Liver (tissue), 3 donors: ENCODE measurements around the gene HAUS5.

Experiments
- ATF3 ChIP-seq: IDR thresholded peaks from 2 replicates; pipeline ENCODE4 v1.6.1; 2016; ENCODE audit warnings: antibody characterized with exemption
- CTCF ChIP-seq: fragments of 150-350 bp; IDR thresholded peaks from 2 replicates; pipeline ENCODE4 v1.5.1; 2017; ENCODE audit warnings: improper control_type of control experiment, low read depth, low read length; ENCODE audit not compliant: missing input control
- GABPA ChIP-seq, 2 donors: IDR thresholded peaks in 1 of 2; conservative IDR thresholded peaks in 1 of 2; 2 replicates each; pipeline ENCODE4 v1.6.1; 2016; ENCODE audit warnings: antibody characterized with exemption in 2 of 2, mild to moderate bottlenecking in 1 of 2, moderate library complexity in 1 of 2
- MAX ChIP-seq: IDR thresholded peaks from 2 replicates; pipeline ENCODE4 v1.6.1; 2016; ENCODE audit warnings: antibody characterized with exemption
- RAD21 ChIP-seq, 2 donors: IDR thresholded peaks; 2 replicates each; pipeline ENCODE4 v1.6.1; 2016; ENCODE audit warnings: antibody characterized with exemption in 2 of 2, mild to moderate bottlenecking in 2 of 2
- REST ChIP-seq: IDR thresholded peaks from 2 replicates; pipeline ENCODE4 v1.6.1; 2016; ENCODE audit warnings: antibody characterized with exemption, mild to moderate bottlenecking
- RXRA ChIP-seq, 2 donors: IDR thresholded peaks; 2 replicates each; pipeline ENCODE4 v1.6.1; 2017 to 2018; ENCODE audit warnings: antibody characterized with exemption in 2 of 2, mild to moderate bottlenecking in 1 of 2
- donor health status: healthy.
- donor health status: healthy.

- no peak for TF ChIP-seq MAX
- no peak for TF ChIP-seq GABPA (IDR thresholded peaks at IDR 0.05 in 1 of 2, conservative IDR thresholded peaks at IDR 0.05 in 1 of 2)
- no peak for TF ChIP-seq CTCF
- no peak for TF ChIP-seq RXRA (IDR thresholded peaks at IDR 0.05)
- TF ChIP-seq RAD21 (IDR thresholded peaks at IDR 0.05): no peak
- TF ChIP-seq REST: no peak
- TF ChIP-seq ATF3: no peak
These were observed 16.1 kb upstream of the HAUS5 start for GRCh38 chr19:35596366-35596999.
